Fibroblast of skin of scalp (primary cell): ENCODE data around the gene TFRC.
"Not testable (repeated sequence)": the region's sequence is repeated elsewhere in the genome, so short reads cannot be mapped to it uniquely, and the experiment has no call there.

Source experiments
- DNase-seq: peaks from one replicate; pipeline ENCODE4 v3.0.0-alpha.2; 2013

The TFRC gene

GRCh38 chr3:196004359-196005052 is 77.4 kb downstream of the TFRC start:
- not testable (repeated sequence) for DNase-seq

- no peak for DNase-seq
Measured at GRCh38 chr3:196003611-196004010, 78.3 kb downstream of the TFRC start.

- not testable (repeated sequence) for DNase-seq
Measured at GRCh38 chr3:196002721-196003120, 79.2 kb downstream of the TFRC start.

DNA sequence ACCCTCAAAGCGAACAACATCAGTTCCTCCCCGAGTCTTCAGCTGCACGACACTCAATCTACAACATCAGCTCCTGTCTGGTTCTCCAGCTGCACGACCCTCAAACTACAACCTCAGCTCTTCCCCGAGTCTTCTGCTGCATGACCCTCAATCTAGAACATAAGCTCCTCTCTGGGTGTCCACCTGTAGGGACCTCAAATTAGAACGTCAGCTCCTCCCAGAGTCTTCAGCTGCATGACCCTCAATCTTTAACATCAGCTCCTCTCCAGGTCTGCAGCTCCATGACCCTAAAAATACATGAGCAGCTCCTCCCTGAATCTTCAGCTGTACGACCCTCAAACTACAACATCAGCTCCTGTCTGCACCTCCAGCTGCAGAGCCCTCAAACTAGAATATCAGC is 80.7 kb downstream of the TFRC start:
- not testable (repeated sequence) for DNase-seq

- DNase-seq = not testable (repeated sequence)
Measured at GRCh38 chr3:196000360-196000950, 81.4 kb downstream of the TFRC start.

DNA sequence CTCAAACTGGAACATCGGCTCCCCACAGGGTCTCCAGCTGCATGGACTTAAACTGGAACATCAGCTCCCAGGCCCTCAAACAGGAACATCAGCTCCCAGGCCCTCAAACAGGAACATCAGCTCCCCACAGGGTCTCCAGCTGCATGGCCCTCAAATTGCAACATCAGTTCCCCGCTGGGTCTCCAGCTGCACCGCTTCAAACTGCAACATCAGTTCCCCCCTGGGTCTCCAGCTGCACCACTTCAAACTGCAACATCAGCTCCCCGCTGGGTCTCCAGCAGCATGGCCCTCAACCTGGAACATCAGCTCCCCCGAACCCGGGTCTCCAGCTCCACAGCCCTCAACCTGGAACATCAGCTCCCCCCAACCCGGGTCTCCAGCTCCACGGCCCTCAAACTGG is 82.0 kb downstream of the TFRC start:
- DNase-seq = no peak
